Measurements from ENCODE around the gene DCLK2.

Gene DCLK2

GRCh38 chr4:150240011-150240410, 161.8 kb downstream of the DCLK2 start:
- DNase-seq (ENCODE audit: low read depth): no peak
- no peak overlapping the region for H3K4me3 ChIP-seq (ENCODE audit: low read depth, low read length)
- TF ChIP-seq MAX (IDR thresholded peaks at IDR 0.05; ENCODE audit: low read depth, low read length): no peak

- H3K4me3 ChIP-seq (ENCODE audit: low read depth, low read length): no peak overlapping the region
- TF ChIP-seq POLR2A (IDR thresholded peaks at IDR 0.05; ENCODE audit: extremely low read depth, insufficient read length): no peak
- TF ChIP-seq CTCF (IDR thresholded peaks at IDR 0.05; ENCODE audit: low read depth, low read length): peak; percentile 84
- peak; percentile 25 for DNase-seq (ENCODE audit: low read depth)
Observed at GRCh38 chr4:150242820-150243458, 164.7 kb downstream of the DCLK2 start.

GRCh38 chr4:150243932-150244331, 165.7 kb downstream of the DCLK2 start:
- TF ChIP-seq CTCF (IDR thresholded peaks at IDR 0.05; ENCODE audit: low read depth, low read length) (no peak), MYC (IDR thresholded peaks at IDR 0.05; ENCODE audit: low read depth, low read length) (no peak), MAX (IDR thresholded peaks at IDR 0.05; ENCODE audit: low read depth, low read length) (no peak), POLR2A (IDR thresholded peaks at IDR 0.05; ENCODE audit: extremely low read depth, insufficient read length) (no peak)
- no peak overlapping the region for H3K4me3 ChIP-seq (ENCODE audit: low read depth, low read length)
- DNase-seq (ENCODE audit: low read depth): no peak

GRCh38 chr4:150244600-150244999, 166.4 kb downstream of the DCLK2 start:
- DNase-seq (ENCODE audit: low read depth): no peak
- TF ChIP-seq POLR2A (IDR thresholded peaks at IDR 0.05; ENCODE audit: extremely low read depth, insufficient read length) (no peak), CTCF (IDR thresholded peaks at IDR 0.05; ENCODE audit: low read depth, low read length) (no peak), MYC (IDR thresholded peaks at IDR 0.05; ENCODE audit: low read depth, low read length) (no peak)
- H3K4me3 ChIP-seq (ENCODE audit: low read depth, low read length): no peak overlapping the region

- DNase-seq (ENCODE audit: low read depth): no peak
- H3K4me3 ChIP-seq (ENCODE audit: low read depth, low read length): no peak overlapping the region
- TF ChIP-seq MAX (IDR thresholded peaks at IDR 0.05; ENCODE audit: low read depth, low read length) (no peak), CTCF (IDR thresholded peaks at IDR 0.05; ENCODE audit: low read depth, low read length) (no peak), MYC (IDR thresholded peaks at IDR 0.05; ENCODE audit: low read depth, low read length) (no peak), POLR2A (IDR thresholded peaks at IDR 0.05; ENCODE audit: extremely low read depth, insufficient read length) (no peak)
Observed at GRCh38 chr4:150247184-150247583, 168.9 kb downstream of the DCLK2 start.

- no peak for DNase-seq (ENCODE audit: low read depth)
- no peak overlapping the region for H3K4me3 ChIP-seq (ENCODE audit: low read depth, low read length)
- no peak for TF ChIP-seq MAX (IDR thresholded peaks at IDR 0.05; ENCODE audit: low read depth, low read length)
- TF ChIP-seq CTCF (IDR thresholded peaks at IDR 0.05; ENCODE audit: low read depth, low read length): no peak
- no peak for TF ChIP-seq MYC (IDR thresholded peaks at IDR 0.05; ENCODE audit: low read depth, low read length)
- TF ChIP-seq POLR2A (IDR thresholded peaks at IDR 0.05; ENCODE audit: extremely low read depth, insufficient read length): no peak
Observed at GRCh38 chr4:150248181-150248580, 169.9 kb downstream of the DCLK2 start.
